ENCODE data around the gene POFUT1. TPM values are rescaled to one million over a fixed set of nuclear protein-coding genes. Genes with fewer than 3 reads are reported as not detected.
"Not testable (repeated sequence)": the region's sequence is repeated elsewhere in the genome, so short reads cannot be mapped to it uniquely, and the experiment has no call there.

POFUT1 gene
- polyA plus RNA-seq, 1 donor (not counting 4 experiments of a cell fraction or from before 2014, with no cell fraction given) = 25.1 TPM

DNA sequence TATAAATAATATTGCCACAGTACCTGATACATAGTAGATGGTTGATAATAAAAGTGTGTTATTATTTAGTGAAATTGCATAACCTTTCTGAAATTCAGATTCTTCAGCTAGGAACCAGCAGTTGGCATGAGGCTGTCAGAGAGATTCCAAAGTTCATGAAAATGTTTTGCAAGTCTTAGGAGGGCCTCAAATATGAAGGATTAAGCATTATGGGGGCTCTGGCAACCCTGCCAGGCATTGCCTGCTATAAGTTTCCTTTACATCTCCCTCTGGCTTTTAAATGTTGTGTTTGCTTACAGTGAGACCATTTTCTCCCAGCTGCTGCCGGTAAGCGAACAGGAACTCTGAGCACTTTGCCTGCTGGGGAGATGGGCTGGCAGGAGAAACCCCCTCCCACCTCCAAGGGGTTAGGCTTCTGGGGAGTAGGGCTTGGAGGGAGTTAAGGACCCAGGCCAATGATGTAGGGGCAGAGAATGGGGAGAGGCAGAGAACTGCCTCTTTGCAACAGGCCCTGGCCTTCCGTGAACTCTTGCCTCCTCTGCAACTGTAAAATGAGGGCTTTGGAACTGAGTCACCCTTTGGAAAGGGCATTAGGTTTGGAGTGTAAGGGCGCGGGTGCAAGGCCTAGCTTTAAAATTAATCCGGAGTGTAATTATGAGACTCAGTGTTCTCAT, 36.6 kb downstream of the POFUT1 start:
- Histone ChIP-seq H3K27me3 (ENCODE audit: control insufficient read depth, extremely low read depth, insufficient read depth, low read length) (no peaks in the 10 kb centered on the region), H3K27ac (ENCODE audit: control insufficient read depth, insufficient read depth, low read length) (no peak overlapping the region), H3K4me3 (ENCODE audit: control insufficient read depth in 2 of 3, extremely low read depth in 1 of 3, insufficient read depth in 2 of 3, low read depth in 1 of 3, low read length in 3 of 3) (no peak overlapping the region), H2AFZ (ENCODE audit: control insufficient read depth, low read length) (no peak overlapping the region), H3K79me2 (ENCODE audit: control insufficient read depth, insufficient read depth, low read length) (no peaks in the 10 kb centered on the region), H3K4me1 (ENCODE audit: control insufficient read depth, extremely low read depth, insufficient read depth, low read length) (no peaks in the 10 kb centered on the region), H4K20me1 (ENCODE audit: control insufficient read depth, extremely low read depth, insufficient read depth, low read length) (no peaks in the 10 kb centered on the region), H3K9me1 (ENCODE audit: control insufficient read depth, extremely low read depth, insufficient read depth, low read length) (no peaks in the 10 kb centered on the region), H3K4me2 (ENCODE audit: control insufficient read depth, extremely low read depth, insufficient read depth, low read depth, low read length) (no peak overlapping the region), H3K9ac (ENCODE audit: control insufficient read depth, extremely low read depth, insufficient read depth, low read length) (no peak overlapping the region), H3K36me3 (ENCODE audit: control insufficient read depth in 2 of 2, extremely low read depth in 1 of 2, insufficient read depth in 2 of 2, low read length in 2 of 2) (no peaks in the 10 kb centered on the region), H3K9me3 (ENCODE audit: control insufficient read depth, low read depth, low read length) (no peaks in the 10 kb centered on the region)
- DNase-seq (ENCODE audit: low read depth, low spot score) = no peak
- FAIRE-seq = no peak
- dilution Hi-C loops (cut with MboI; ENCODE audit: extremely low pct_ligation_motif_present, low sequenced_read_pairs) = no loop called here
- TF ChIP-seq, protein P1, sequence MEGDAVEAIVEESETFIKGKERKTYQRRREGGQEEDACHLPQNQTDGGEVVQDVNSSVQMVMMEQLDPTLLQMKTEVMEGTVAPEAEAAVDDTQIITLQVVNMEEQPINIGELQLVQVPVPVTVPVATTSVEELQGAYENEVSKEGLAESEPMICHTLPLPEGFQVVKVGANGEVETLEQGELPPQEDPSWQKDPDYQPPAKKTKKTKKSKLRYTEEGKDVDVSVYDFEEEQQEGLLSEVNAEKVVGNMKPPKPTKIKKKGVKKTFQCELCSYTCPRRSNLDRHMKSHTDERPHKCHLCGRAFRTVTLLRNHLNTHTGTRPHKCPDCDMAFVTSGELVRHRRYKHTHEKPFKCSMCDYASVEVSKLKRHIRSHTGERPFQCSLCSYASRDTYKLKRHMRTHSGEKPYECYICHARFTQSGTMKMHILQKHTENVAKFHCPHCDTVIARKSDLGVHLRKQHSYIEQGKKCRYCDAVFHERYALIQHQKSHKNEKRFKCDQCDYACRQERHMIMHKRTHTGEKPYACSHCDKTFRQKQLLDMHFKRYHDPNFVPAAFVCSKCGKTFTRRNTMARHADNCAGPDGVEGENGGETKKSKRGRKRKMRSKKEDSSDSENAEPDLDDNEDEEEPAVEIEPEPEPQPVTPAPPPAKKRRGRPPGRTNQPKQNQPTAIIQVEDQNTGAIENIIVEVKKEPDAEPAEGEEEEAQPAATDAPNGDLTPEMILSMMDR (optimal IDR thresholded peaks at IDR 0.05 in 1 of 3, IDR thresholded peaks at IDR 0.05 in 1 of 3, conservative IDR thresholded peaks at IDR 0.05 in 1 of 3; ENCODE audit: extremely low read depth in 1 of 3, insufficient read depth in 2 of 3, low read length in 3 of 3) = no peak
- no peak for TF ChIP-seq EZH2 (IDR thresholded peaks at IDR 0.05; ENCODE audit: low read length)

DNA sequence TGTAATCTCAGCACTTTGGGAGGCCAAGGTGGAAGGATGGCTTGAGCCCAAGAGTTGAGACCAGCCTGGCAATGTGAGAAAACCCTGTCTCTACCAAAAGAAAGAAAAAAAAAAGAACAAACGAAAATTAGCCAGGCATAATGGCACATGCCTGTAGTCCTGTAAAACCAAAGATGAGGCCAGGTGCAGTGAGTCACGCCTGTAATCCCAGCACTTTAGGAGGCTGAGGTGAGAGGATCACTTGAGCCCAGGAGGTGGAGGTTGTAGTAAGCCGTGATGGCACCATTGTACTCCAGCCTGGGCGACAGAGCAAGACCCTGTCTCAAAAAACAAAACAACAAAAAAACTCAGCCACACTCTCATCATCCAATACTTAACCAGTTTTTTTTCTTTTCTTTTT, 37.3 kb downstream of the POFUT1 start:
- DNase-seq (ENCODE audit: low read depth, low spot score) (no peak), FAIRE-seq (no peak)
- dilution Hi-C loops (cut with MboI; ENCODE audit: extremely low pct_ligation_motif_present, low sequenced_read_pairs) = no loop called here
- Histone ChIP-seq H3K9ac (ENCODE audit: control insufficient read depth, extremely low read depth, insufficient read depth, low read length) (no peak overlapping the region), H3K36me3 (ENCODE audit: control insufficient read depth in 2 of 2, extremely low read depth in 1 of 2, insufficient read depth in 2 of 2, low read length in 2 of 2) (no peaks in the 10 kb centered on the region), H3K9me3 (ENCODE audit: control insufficient read depth, low read depth, low read length) (no peaks in the 10 kb centered on the region), H4K20me1 (ENCODE audit: control insufficient read depth, extremely low read depth, insufficient read depth, low read length) (no peaks in the 10 kb centered on the region), H3K79me2 (ENCODE audit: control insufficient read depth, insufficient read depth, low read length) (no peaks in the 10 kb centered on the region), H2AFZ (ENCODE audit: control insufficient read depth, low read length) (no peak overlapping the region), H3K27ac (ENCODE audit: control insufficient read depth, insufficient read depth, low read length) (no peak overlapping the region), H3K4me2 (ENCODE audit: control insufficient read depth, extremely low read depth, insufficient read depth, low read depth, low read length) (no peak overlapping the region), H3K9me1 (ENCODE audit: control insufficient read depth, extremely low read depth, insufficient read depth, low read length) (no peaks in the 10 kb centered on the region), H3K27me3 (ENCODE audit: control insufficient read depth, extremely low read depth, insufficient read depth, low read length) (no peaks in the 10 kb centered on the region), H3K4me1 (ENCODE audit: control insufficient read depth, extremely low read depth, insufficient read depth, low read length) (no peaks in the 10 kb centered on the region), H3K4me3 (ENCODE audit: control insufficient read depth in 2 of 3, extremely low read depth in 1 of 3, insufficient read depth in 2 of 3, low read depth in 1 of 3, low read length in 3 of 3) (no peak overlapping the region)
- TF ChIP-seq EZH2 (IDR thresholded peaks at IDR 0.05; ENCODE audit: low read length) = no peak
- TF ChIP-seq, protein P1 (optimal IDR thresholded peaks at IDR 0.05 in 1 of 3, IDR thresholded peaks at IDR 0.05 in 1 of 3, conservative IDR thresholded peaks at IDR 0.05 in 1 of 3; ENCODE audit: extremely low read depth in 1 of 3, insufficient read depth in 2 of 3, low read length in 3 of 3) = no peak

DNA sequence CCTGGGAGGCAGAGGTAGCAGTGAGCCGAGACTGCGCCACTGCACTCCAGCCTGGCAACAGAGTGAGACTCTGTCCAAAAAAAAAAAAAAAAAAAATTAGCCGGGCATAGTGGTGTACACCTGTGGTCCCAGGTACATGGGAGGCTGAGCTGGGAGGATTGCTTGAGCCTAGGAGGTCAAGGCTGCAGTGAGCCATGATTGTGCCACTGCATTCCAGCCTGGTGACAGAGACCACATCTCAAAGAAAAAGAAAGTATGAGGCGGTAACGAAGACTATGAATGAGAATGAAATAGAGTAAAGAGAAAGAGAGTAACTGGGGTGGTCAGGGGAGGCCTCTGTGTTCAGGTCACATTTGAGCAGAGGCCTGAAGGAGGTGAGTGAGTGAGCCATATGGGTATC, 38.5 kb downstream of the POFUT1 start:
- H3K36me3 ChIP-seq (ENCODE audit: control insufficient read depth in 2 of 2, extremely low read depth in 1 of 2, insufficient read depth in 2 of 2, low read length in 2 of 2); H3K9ac ChIP-seq (ENCODE audit: control insufficient read depth, extremely low read depth, insufficient read depth, low read length); H3K79me2 ChIP-seq (ENCODE audit: control insufficient read depth, insufficient read depth, low read length); dilution Hi-C loops (cut with MboI; ENCODE audit: extremely low pct_ligation_motif_present, low sequenced_read_pairs); H3K27ac ChIP-seq (ENCODE audit: control insufficient read depth, insufficient read depth, low read length); H3K4me2 ChIP-seq (ENCODE audit: control insufficient read depth, extremely low read depth, insufficient read depth, low read depth, low read length); H3K9me1 ChIP-seq (ENCODE audit: control insufficient read depth, extremely low read depth, insufficient read depth, low read length); H2AFZ ChIP-seq (ENCODE audit: control insufficient read depth, low read length); H3K9me3 ChIP-seq (ENCODE audit: control insufficient read depth, low read depth, low read length); H3K4me1 ChIP-seq (ENCODE audit: control insufficient read depth, extremely low read depth, insufficient read depth, low read length); FAIRE-seq; H3K4me3 ChIP-seq (ENCODE audit: control insufficient read depth in 2 of 3, extremely low read depth in 1 of 3, insufficient read depth in 2 of 3, low read depth in 1 of 3, low read length in 3 of 3); H4K20me1 ChIP-seq (ENCODE audit: control insufficient read depth, extremely low read depth, insufficient read depth, low read length); H3K27me3 ChIP-seq (ENCODE audit: control insufficient read depth, extremely low read depth, insufficient read depth, low read length); DNase-seq (ENCODE audit: low read depth, low spot score): not testable (repeated sequence)
